NT2/D1 (cell line): ENCODE data around the gene HIPK4.

Experiments
- YY1 ChIP-seq: IDR thresholded peaks from 2 replicates; pipeline ENCODE4 v1.6.1; 2011; ENCODE audit not compliant: insufficient read length, insufficient read depth
- ZNF274 ChIP-seq: IDR thresholded peaks from 2 replicates; pipeline ENCODE4 v1.6.1; 2011; ENCODE audit warnings: mild to moderate bottlenecking, low read depth, low read length

GRCh38 chr19:40363069-40363468 lies 26.9 kb downstream of the HIPK4 start:
- TF ChIP-seq ZNF274, result no peak
- no peak for TF ChIP-seq YY1
